Ishikawa (cell line): ENCODE measurements around the gene RPN1.

Experiments
- CEBPB ChIP-seq: IDR thresholded peaks from 2 replicates; pipeline ENCODE4 v1.6.1; 2012
- CREB1 ChIP-seq: IDR thresholded peaks from 2 replicates; pipeline ENCODE4 v1.6.1; 2012; ENCODE audit warnings: low read depth
- EP300 ChIP-seq: IDR thresholded peaks from 2 replicates; pipeline ENCODE4 v1.6.1; 2012; ENCODE audit warnings: borderline replicate concordance
- FOXM1 ChIP-seq: IDR thresholded peaks from 2 replicates; pipeline ENCODE4 v1.6.1; 2012; ENCODE audit warnings: low read depth, borderline replicate concordance
- NFIC ChIP-seq: IDR thresholded peaks from 2 replicates; pipeline ENCODE4 v1.6.1; 2012
- RAD21 ChIP-seq: IDR thresholded peaks from 2 replicates; pipeline ENCODE4 v1.6.1; 2012; ENCODE audit warnings: low read depth
- TAF1 ChIP-seq: IDR thresholded peaks from 2 replicates; pipeline ENCODE4 v1.6.1; 2012; ENCODE audit warnings: low read depth, mild to moderate bottlenecking
- TCF12 ChIP-seq: IDR thresholded peaks from 2 replicates; pipeline ENCODE4 v1.6.1; 2012; ENCODE audit warnings: low read depth
- TEAD4 ChIP-seq: IDR thresholded peaks from 2 replicates; pipeline ENCODE4 v1.6.1; 2012
- YY1 ChIP-seq: IDR thresholded peaks from 2 replicates; pipeline ENCODE4 v1.6.1; 2012; ENCODE audit warnings: low read depth
- ZBTB7A ChIP-seq: IDR thresholded peaks from 2 replicates; pipeline ENCODE4 v1.6.1; 2012; ENCODE audit warnings: low read depth
- TF ChIP-seq, protein P1 (sequence below): IDR thresholded peaks from 2 replicates; pipeline ENCODE4 v1.6.1; 2012
- TF ChIP-seq, protein P2 (sequence below): IDR thresholded peaks from 2 replicates; pipeline ENCODE4 v1.6.1; 2012; ENCODE audit warnings: low read depth, mild to moderate bottlenecking
- TF ChIP-seq, protein P3 (sequence below): IDR thresholded peaks from 2 replicates; pipeline ENCODE4 v1.6.1; 2012

DNA sequence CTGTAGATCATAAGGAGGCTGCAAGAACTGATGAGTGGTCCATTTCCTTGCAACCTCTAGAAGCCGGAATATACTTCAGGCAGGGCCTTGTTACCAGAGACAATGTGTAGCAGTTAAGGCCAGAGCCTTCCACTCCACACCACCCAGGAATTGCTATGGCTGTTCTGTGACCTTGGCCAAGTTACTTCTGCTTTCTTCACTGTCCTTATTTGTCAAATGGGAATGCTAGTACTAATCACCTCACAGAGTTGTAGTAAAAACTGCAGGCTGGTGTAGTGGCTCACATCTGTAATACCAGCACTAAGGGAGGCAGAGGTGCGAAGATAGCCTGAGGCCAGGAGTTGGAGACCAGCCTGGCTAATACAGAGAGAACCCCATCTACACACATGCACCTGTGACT is 28.7 kb upstream of the RPN1 start:
- TF ChIP-seq, protein P1, sequence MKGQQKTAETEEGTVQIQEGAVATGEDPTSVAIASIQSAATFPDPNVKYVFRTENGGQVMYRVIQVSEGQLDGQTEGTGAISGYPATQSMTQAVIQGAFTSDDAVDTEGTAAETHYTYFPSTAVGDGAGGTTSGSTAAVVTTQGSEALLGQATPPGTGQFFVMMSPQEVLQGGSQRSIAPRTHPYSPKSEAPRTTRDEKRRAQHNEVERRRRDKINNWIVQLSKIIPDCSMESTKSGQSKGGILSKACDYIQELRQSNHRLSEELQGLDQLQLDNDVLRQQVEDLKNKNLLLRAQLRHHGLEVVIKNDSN, result no peak
- TF ChIP-seq YY1 (no peak), TEAD4 (no peak), FOXM1 (no peak), RAD21 (no peak), ZBTB7A (no peak), EP300 (no peak), NFIC (no peak), CEBPB (no peak), TAF1 (no peak), CREB1 (no peak), TCF12 (no peak)
- TF ChIP-seq, protein P2, sequence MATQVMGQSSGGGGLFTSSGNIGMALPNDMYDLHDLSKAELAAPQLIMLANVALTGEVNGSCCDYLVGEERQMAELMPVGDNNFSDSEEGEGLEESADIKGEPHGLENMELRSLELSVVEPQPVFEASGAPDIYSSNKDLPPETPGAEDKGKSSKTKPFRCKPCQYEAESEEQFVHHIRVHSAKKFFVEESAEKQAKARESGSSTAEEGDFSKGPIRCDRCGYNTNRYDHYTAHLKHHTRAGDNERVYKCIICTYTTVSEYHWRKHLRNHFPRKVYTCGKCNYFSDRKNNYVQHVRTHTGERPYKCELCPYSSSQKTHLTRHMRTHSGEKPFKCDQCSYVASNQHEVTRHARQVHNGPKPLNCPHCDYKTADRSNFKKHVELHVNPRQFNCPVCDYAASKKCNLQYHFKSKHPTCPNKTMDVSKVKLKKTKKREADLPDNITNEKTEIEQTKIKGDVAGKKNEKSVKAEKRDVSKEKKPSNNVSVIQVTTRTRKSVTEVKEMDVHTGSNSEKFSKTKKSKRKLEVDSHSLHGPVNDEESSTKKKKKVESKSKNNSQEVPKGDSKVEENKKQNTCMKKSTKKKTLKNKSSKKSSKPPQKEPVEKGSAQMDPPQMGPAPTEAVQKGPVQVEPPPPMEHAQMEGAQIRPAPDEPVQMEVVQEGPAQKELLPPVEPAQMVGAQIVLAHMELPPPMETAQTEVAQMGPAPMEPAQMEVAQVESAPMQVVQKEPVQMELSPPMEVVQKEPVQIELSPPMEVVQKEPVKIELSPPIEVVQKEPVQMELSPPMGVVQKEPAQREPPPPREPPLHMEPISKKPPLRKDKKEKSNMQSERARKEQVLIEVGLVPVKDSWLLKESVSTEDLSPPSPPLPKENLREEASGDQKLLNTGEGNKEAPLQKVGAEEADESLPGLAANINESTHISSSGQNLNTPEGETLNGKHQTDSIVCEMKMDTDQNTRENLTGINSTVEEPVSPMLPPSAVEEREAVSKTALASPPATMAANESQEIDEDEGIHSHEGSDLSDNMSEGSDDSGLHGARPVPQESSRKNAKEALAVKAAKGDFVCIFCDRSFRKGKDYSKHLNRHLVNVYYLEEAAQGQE, result no peak
- TF ChIP-seq, protein P3, sequence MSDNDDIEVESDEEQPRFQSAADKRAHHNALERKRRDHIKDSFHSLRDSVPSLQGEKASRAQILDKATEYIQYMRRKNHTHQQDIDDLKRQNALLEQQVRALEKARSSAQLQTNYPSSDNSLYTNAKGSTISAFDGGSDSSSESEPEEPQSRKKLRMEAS, result no peak
